ENCODE data around the gene FAM174B.

DNA sequence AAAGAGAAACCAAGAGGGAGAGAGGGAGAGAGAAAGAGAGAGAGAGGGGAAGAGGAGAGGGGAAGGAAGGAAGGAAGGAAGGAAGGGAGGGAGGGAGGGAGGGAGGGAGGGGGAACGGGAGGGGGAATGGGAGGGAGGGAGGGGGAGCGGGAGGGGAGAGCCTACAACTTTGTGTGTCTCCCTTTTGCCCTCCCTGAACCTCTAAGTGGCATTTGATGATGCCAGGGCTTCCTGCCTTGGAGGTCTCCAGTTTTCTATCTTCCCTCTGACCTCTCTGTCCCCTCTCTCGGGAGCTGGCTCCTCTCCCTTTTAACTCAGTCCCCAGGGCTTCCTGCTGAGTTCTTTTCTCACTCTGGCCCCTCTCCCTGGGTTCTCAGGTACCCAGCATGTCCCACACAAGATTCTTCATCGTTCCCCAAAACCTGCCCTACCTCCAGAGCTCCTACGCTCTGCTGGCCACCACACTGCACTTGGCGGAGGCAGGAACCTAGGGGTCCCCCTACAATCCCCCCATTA, 12.5 kb upstream of the FAM174B start:
- TF ChIP-seq CTCF (conservative IDR thresholded peaks at IDR 0.05 in 1 of 2, IDR thresholded peaks at IDR 0.05 in 1 of 2; ENCODE audit: extremely low read depth in 1 of 2, insufficient read depth in 1 of 2, low read depth in 1 of 2, low read length in 2 of 2) (no peak), EZH2 (IDR thresholded peaks at IDR 0.05; ENCODE audit: borderline replicate concordance, low read length) (no peak)
